HG02759 (cell line): Measurements from ENCODE around the gene ADAM17.
"Not testable (repeated sequence)": the region's sequence is repeated elsewhere in the genome, so short reads cannot be mapped to it uniquely, and the experiment has no call there.

Experiments
- ATAC-seq: cut with Tn5 transposase; IDR thresholded peaks from one replicate; pipeline ENCODE4 v1.9.1; 2021; ENCODE audit warnings: mild to moderate bottlenecking, moderate library complexity; ENCODE audit not compliant: unreplicated experiment

The ADAM17 gene

DNA sequence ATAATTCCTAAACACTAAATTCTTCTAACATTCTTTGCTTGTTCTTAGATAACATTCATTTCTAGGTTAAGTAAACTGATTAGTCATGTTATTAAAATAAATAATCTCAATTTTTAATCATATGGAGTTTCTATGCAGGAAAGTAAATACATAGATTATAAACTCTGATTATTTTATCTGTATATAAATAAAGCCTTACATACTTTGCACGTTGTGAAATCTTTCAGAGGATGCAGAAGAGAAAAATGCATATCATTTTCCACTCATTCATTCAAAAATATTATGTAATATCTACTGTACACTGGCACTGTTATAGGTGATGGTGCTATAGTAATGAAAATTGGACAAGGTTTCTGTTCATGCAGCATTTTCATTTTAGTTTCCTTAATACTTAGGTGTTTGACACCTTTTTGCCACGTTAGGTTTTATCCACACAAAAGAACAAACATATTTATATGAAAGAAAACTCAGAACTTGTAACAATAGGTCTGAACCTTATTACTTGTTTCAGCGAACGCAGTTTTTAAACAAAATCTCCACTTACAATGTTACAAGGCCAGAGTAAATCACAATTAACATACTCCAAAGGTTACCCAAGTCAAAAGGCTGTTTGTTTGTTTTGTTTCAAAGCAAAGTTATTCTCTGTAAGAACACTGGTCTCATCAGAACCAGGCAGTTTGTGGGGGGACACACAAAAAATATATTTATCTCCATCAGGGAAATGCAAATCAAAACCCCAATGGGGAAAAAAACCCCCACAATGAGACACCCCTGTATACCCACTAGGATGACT, 27.4 kb downstream of the ADAM17 start:
- ATAC-seq: no peak

DNA sequence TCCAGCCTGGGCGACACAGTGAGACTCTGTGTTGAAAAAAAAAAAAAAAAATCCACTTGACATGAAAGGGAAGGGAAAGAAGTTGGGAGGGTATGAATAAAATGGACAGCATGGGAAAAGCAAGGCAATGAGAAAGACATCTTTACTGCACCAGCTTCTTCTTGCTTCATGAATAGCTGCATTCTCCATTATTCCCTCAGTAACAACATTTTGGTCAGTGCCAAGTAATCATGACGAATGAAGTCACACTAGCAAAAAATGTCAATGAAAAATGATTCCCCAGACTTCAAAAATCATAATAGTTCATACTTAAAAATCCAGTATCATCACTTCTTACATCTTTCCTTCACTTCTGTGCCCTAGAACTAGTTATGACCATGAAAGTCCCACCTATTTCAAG, 30.4 kb downstream of the ADAM17 start:
- ATAC-seq: no peak

DNA sequence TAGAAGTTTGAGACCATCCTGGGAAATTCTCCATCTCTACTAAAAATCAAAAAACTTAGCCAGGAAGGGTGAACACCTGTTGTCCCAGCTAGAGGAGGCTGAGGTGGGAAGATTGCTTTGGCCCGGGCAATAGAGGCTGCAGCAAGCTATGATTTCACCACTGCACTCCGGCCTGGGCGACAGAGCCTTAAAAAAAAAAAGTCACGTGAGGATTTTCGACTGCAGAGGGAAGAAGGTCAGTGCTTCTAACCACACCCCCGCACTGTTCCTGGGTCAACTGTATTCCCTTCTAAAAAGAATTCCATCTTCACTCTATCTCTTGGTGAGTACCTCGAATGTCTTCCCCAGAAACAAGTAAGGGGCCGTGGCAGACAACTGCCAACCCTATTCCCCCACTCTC, 31.3 kb downstream of the ADAM17 start:
- ATAC-seq: no peak

DNA sequence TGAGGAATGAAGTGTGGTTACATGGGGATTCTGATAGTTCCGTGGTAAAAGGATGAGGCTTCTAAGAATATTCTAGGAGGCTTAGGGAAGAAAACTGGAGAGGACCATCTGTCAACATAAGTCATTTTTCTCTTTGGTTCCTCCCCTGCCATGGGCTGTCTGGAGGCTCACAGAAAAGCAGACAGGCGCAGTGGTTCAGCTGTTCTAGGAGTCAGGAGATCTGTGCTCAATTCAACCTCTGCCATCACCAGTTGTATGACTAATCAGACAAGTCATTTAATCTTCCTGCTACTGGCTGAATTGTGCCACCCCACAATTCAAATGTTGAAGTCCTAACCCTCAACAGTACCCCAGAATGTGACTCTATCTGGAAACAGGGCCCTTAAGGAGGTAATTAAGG, 36.4 kb downstream of the ADAM17 start:
- ATAC-seq: no peak

DNA sequence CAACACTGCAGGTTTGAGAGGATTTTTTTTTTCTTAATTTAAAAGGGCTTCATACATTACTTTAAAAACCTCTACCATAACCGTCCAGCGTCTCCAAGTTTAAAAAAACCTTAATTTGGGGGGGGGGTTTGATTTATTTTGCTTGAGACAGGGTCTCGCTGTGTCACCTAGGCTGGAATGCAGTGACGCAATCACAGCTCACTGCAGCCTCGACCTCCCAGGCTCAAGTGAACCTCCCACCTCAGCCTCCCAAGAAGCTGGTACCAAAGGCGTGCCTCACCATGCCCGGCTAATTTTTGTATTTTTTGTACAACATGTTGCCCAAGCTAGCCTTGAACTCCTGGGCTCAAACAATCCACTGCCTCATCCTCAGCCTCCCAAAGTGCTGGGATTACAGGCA, 36.9 kb downstream of the ADAM17 start:
- no peak for ATAC-seq

DNA sequence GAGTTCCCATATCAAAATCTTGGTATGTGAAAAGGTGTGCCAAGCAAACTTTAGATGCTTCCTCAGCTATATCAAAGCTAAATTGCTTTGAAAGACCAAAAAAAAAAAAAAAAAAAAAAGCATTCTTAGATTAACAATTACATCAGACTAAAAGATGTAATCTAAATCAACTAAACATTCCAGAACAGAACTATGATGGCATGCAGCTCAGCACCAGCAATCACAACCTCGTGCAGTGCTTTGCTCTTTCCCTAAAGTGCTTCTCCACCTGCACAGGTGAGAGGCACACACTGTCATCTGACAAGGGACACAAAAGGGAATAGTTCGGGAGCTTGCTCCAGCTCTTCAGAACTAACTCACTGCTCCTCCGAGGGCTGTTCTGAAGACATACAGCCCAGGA, 37.5 kb downstream of the ADAM17 start:
- ATAC-seq: no peak

DNA sequence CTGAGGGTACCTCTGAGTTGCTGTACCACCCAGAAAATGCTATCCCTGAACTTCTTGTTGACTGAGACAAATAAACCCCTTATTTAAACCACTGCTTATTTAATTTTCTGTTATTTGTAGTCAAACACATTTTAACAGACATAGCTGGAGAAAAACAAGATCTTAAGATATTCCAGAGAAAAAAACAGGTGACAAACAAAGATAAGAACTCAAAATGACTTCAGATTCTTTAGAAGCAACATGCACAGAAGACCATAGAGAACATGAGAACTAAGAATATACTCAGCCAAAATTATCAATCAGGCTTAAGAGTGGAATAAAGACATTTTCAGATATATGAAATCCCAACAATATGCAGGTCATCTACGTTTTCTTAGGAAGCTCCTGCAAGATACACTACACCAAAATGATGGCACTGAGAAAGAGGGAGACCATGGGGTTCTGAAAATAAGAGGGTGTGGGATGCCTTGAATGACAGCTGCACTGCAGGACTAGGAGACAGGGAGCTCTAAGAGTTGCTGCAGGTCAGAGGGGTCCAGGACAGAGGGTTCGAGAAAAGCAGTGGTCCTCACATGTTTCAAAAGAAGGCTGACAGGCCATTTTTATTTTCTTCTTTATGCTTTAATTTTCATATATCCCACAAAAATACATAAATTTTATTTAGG, 38.4 kb downstream of the ADAM17 start:
- ATAC-seq: no peak

DNA sequence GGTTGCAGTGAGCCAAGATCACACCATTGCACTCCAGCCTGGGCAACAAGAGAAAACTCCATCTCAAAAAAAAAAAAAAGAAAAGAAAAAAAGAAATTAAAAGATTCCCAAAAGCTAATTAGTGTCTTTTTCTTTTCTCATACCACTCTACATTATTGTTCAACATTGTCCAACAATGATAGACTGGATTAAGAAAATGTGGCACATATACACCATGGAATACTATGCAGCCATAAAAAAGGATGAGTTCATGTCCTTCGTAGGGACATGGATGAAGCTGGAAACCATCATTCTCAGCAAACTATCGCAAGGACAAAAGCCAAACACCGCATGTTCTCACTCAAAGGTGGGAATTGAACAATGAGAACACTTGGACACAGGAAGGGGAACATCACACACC, 41.7 kb downstream of the ADAM17 start:
- ATAC-seq: not testable (repeated sequence)

DNA sequence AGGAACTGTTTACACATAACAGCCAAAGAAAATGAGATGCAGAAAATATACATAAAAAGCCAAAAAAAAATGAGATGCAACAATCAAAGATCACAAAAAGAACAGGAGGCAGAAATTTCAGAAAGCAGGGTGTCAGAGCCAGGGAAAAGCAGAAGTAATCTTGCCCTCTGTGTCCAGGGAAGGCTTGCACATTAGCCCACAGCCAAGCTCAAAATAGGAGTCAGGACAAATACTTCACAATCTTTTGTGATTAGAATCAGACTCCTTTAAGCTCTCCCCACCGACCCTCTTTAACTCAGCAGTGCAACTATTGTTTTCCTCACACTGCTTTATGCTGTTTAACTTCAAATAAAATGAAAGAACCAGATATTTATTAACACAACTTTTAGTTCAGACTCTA, 46.7 kb downstream of the ADAM17 start:
- ATAC-seq: no peak

DNA sequence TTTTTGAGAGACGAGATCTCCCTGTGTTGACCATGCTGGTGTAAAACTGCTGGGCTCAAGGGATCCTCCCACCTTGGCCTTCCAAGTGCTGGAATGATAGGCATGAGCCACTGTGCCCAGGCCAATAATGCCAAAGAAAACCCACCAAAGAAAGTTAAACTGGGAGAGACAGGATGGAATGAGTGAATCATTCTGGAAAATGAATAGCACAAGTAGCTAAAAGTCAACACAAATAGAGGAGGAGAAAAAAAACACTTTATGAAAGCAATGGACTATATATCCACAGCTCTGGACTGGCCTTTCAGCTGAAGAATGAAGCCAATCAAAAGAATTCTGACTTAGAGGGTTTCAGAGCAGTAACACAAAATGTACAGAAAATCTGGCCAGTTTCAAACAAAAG, 57.4 kb downstream of the ADAM17 start:
- ATAC-seq: no peak

DNA sequence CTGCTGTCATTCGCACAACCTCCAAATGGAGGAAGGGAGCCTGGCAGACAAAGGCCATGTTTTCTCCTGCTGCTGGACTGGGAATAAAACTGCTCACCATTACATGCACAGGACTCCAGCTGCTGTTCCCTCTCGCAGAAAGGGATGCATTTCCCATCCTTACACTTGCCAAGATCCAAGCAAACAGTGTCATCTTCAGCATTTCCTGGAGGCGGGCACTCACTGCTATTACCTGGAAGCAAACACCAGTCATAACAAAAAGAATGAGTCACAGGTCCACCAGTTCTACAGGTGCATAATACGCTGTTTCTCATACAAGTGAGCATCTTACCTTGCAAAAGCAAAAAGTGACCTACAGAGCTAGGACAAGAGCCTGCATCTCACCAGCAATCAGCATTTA, 58.6 kb downstream of the ADAM17 start:
- no peak for ATAC-seq

DNA sequence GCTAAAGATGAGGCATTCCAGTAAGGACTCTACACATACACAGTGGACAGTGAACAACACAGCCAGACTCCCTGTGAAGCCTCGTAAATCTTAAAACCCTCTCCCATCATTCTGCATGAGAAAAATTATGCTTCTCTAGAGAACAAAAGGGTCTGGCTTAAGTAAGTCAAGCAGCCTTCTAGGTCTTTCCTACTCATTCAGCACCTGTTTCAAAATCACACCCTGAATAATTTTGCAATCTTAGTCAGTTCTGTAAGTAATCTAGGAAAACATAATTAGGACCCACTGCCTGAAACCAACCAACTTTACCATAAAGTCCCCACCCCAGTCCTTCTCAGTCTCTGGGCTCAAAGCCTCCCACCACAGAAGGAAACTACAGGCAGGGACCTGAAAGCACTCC, 61.5 kb downstream of the ADAM17 start:
- ATAC-seq: no peak

DNA sequence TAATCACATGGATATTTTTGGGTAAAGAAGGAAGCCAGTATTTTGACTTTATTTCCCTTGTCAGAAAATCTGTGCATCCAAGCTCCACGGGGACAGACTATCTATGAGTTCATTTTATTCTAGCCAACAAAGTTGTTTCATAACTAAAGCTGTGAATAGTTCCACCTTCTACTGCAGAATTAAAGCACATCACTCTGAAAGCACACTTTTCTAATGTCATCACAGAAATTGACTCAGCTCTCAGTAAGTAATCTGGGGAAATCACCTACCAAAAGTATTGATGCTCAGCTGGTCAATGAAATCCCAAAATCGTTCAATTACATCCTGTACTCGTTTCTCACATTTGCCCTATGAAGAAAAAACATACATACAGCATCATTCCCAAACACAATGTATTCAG, 62.2 kb downstream of the ADAM17 start:
- no peak for ATAC-seq

DNA sequence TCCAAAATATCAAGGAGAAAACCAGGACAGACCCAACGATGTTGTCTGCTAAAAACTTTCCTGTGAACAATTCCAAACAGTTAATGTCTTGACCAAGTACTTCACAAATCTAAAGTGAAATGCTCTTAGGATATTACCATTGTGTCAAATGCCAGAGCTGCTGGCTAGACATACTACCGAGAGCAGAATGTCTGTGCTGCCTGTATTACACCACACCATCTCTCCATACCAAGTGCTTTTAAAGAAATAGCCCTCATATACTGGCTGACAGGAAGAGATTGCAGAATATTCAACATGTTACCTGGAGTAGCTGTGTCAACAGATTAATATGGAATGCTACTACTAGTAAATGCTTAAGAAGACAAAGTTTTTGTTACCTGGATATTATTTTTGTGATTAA, 62.7 kb downstream of the ADAM17 start:
- no peak for ATAC-seq

DNA sequence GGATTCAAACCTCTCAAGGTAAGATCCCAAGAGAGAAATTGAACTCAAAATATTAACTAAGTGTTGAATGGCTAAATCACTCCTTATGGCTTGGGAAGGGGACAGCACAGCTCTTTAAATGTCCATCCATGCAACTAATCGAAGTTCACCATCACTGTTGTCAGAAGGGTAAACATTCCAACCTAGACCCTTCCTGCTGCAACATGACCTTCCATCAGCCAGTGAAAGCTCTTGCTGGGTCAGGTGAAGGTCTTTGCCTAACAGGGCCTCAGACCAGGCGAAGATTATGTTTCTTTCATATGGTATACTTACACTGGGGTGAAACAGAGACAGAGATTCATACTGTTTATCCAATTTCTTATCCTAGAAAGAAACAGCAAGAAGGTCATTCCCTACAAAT, 64.8 kb downstream of the ADAM17 start:
- ATAC-seq: no peak

DNA sequence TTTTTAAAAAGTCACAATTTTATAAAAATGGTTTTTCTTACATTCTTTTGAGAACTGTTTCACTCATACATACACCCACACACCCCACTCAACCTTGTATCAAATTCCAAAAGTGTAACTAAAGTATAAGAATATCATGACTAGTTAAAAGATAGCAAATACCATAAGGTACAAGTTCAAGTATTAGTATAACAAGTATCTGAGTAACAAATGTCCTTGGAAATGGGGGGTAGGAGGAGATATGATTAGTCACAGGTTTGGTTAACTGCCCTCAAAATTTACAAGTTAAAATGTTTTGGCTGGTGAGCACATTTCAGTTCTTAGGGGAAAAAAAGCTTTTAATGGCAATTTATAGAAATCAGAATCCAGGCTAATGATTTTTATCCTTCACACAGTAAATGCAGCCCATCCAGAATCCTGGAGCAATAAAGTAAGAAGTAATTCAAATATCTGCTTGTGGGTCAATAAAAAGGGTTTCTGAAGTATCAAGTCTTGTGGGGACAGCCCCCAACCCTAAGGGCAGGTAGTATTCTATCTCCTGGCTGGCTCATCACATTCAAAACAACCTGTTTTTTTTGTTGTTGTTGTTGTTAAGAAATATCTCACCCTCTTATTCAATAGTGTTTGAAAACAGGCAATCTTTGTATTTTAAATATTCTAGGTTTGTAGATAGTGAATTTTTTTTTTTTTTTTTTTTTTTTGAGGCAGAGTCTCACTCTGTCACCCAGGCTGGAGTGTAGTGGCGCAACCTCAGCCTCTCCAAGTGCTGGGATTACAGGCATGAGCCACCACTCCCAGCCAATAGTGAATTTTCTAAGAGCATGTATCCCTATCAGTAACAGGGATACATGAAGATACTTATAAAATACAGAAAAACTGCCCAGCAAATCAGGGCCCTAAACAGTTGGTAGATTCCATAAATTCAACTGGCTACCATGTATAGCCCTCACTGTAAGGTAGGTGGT, 66.8 kb downstream of the ADAM17 start:
- no peak for ATAC-seq

DNA sequence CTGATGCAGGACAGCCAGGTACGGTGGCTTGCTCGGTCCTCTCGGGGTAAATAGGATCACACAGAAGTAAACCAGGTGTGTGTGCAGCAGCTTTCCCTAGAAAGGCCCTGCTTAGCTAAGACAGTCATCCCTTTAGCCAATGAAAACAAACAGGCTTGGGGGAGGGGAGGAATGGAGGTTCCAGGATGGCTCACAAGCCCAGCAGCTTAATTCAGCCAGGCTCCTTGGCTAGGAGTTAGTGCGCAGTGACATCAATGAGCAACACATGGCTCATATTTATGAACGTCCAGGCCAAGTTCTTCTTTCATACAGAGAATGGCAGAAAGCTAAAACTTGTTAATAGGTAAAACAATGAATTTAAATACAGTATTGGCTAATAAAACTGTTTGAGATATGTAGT, 71.1 kb downstream of the ADAM17 start:
- ATAC-seq: no peak

DNA sequence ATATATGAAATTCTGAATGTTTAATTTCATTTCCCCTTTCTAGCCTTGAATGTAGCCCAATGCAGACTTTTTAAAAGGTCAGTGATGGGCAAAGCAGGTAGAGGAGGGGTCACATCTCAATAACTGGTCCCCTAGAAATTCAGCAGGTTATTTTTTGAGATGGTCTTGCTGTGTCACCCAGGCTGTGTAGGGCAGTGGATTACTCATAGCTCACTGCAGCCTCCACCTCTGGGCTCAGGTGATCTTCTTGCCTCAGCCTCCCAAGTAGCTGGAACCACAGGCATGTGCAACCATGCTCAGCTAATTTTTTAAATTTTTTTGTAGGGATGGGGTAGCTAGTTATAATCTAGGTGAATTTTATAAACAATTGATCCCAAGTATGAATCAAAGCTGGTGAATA, 72.5 kb downstream of the ADAM17 start:
- ATAC-seq: no peak

DNA sequence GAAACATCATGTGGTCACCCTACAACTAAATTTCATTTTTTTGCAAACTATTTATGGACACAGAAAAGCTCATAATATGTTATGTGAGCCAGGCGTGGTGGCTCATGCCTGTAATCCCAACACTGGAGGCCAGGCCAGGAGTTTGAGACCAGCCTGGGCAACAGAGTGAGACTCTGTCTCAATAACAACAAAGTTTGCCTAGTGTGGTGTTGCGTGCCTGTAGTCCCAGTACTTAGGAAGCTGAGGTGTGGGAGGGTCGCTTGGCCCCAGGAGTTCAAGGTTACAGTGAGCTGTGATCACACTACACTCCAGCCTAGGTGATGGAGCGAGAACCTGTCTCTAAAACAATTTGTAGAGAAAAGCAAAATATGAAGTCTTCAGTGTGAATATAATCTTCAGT, 75.5 kb downstream of the ADAM17 start:
- no peak for ATAC-seq

DNA sequence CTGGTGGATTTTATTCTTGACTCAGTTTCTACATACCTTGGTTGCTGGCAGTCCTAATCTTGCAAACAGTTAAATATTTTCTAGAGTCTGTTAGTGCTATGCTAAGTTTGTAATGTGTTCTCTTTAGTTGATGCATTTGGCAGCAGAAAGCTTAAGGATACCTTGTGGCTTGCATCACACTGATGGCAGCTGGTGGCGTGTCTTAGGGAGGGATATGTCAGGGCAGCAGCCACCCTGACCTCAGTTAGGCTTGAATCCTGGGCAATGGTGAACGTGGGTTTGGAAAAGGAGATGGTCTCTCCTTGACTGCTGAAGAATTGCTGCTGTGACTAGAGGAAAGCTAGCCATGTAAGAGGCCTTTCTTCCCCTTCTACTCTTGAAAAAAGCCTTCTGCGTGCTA, 77.1 kb downstream of the ADAM17 start:
- no peak for ATAC-seq

DNA sequence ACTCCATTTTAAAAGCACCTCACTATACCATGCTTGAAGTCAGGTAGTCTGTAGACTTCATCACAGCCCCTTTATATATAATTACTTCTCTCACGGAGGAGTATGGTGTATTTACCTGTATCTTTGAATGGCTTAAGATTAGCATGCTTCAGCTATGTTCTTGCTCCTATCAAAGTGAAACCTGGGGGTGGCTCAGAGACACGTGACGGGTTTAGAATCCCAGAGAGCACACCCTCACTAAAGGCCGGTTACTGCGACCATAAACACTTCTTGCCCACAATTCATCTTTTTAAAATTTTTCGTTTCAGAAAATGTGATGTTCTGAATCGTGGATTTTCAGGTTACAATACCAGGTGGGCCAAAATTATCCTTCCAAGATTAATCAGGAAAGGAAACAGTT, 77.7 kb downstream of the ADAM17 start:
- no peak for ATAC-seq
